GM18499 (cell line): Measurements from ENCODE around the gene NPAS3.

Source experiments
- ATAC-seq: cut with Tn5 transposase; IDR thresholded peaks from one replicate; pipeline ENCODE4 v1.9.1; 2021; ENCODE audit warnings: moderate number of reproducible peaks; ENCODE audit not compliant: insufficient read depth, unreplicated experiment

Gene NPAS3

DNA sequence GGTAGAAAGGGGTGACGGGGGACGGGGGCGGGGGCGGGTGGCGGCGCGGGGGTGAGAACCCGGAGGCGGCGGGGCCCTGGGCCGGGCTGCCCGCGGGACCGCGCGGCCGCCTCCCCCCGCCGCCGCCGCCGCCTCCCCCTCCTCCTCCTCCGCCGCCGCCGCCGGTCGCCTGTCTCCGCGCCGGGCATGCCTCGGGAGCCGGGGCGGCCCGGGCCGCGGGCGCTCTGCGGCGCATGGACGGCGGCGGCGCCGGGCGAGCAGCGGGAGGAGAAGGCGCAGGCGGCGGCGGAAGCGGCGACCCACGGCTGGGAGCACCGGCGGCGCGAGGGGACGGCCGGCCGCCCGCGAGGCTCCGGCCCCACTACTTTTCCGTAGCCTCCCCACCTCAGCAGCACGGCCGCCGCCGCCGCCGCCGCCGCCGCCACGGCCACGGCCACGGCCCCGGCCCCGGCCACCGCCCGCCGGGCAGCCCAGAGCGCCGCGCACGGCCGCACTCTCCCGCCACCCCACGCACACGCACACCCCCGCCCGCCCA is at the start of gene NPAS3:
TSS of gene NPAS3 (plus strand) at position 161 of the 535 bp plus-strand sequence.
- ATAC-seq: no peak

DNA sequence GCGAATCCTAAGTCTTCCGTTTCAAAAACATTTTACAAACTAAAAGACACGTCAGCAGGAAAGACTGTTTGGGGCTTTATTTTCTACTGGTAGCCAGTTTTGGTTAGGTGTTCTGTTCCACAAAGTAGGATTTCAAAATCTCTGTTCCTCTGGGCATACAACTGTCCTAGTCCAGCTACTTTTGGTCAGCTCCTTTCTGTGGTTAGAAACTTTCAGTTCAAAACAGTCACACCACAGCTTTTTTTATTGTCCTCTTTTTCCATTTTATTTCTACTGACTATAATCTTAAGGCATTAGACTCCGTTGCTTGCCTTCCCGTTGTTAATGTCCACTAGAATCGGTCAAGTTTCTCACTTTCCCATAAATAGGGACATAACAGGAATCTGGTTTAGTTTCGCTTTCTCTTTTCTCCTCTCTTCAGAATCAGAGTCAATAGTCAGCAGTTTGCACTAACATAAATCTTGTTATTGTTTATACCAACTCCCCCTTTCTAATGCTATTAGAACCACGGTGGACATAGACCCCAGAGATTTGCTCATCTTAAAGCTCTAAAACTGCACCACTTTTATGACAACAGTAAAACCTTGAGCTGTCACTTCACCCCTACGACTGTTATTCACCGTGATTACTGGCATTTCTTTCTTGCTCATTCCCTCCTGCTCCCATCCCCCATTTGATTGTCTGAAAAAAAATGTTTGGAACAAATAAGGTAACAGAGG is 41.5 kb upstream of the NPAS3 start:
- ATAC-seq: no peak

DNA sequence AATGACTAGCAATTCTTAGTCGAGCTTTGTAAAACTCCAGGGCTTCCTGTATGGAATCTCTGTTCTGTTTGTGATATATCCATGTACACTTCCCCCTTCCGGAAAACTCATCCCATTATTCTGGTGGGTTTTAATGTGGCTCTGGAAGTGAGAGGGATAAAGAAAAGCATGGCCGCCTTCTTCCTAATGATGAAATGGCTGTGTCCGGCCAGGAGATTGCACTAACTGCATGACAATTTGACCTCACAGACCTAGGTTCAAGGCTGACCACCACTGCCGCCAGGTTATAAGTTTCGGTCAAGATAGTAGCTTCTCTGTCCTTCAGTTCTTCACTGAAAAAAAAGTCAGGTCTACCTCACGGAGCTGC is 41.0 kb upstream of the NPAS3 start:
- ATAC-seq: no peak

DNA sequence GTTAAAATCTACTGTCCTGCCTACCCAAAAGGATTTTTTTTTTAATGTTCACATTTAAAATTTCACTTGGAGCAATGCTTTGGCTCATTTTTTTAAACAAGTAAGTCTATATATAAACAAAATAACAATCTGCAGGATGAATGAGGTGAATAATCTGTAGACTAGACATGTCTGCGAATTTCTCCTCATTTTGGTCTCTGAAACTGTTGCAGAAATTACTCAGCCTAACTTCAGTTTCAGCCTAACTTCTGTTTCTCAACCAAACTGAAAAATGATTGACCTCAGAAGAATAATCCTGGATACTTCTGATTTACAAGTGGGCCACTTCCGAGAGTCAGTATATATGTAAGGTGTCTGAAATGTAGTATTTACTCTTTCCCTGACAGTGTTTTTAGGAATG is 39.8 kb upstream of the NPAS3 start:
- no peak for ATAC-seq

DNA sequence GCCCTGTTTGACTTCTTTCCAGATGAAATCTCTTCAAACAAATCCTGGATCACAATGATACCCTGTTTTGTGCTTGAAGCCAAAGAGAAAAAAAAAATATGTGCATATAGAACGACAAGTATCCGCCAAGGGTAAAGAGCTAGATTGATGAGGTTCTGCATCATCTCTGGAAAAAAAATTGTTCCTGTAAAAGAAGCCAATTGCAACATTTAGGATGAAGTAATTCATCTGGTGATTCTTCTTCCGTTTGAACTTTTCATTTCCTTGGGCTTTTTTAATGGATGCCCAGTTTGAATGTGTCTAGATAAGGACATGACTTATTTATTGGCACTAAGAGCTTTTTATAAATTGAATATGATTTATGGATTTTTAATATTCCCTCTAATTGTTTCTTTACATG is 38.1 kb upstream of the NPAS3 start:
- ATAC-seq: no peak

DNA sequence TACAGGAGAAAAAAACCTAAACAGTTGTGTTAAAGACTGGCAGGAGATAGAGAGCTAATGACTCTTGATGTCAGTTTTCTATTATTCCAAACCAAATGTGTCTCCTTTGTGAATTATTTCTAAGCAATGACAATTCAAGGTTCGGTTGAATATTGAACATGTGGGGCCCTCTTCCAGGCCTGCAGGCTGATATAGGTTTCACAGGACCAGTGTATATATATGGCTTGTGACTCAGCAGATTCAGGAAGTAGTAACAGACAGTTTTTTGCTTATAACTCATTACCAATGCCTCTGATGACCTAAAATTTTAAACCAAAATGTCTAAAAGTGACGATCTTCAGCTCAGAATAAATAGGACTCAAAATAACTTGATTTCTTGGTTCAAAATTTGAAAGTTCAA is 33.7 kb upstream of the NPAS3 start:
- no peak for ATAC-seq

DNA sequence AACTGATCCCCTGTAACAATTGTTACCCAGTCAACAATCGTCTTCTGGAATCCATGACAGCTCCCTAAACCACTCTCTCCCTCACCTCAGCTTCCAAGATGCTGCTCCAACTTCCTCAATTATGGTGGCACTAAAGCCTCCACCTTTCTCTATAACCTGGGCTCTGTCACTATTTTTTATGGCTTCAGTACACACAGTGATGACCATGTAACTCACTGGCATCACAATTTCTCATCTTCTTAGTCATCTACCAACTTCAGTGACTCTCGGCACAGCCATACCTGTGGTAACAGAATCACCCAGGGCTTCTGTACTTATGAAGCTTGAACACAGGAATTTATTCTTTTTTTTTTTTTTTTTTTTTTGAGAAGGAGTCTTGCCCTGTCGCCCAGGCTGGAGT is 32.0 kb upstream of the NPAS3 start:
- no peak for ATAC-seq

DNA sequence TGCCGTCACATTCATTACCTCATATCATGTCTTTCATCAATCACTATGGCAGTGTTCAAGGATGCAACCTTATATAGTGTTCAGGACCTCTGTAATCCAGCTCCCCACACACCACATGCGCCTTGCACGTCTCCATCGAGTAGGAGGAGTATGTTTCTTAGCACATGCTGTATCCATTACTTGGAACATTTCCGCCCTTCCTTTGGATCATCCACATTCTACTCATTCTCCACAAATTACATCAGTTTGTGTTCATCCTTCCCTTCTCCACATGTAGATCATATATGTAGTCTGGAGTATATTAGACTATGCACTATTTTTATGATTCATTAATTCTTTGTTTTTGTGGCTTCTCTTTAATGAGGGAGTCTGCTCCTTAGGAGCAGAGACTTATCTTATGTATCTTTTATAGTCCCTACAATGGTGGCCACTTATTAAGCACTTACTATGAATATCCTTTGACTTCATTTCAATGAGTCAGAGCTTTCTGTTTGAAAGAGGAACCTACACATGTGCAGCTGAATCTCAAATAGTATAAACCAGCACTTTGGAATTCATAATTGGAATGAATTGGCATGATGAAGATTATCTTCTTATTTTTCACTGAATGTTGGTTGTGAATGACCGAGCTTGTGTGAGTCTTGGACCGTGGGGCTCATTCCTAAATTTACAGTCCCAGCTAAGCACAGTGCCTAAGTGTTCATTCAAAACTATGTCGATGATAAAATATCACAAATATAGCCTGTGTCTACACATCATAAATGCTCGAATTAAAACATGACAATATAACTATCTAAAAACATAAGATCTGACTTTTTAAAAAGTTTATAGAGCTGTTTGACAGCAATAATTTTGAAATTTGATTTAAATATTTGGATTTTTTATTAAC is 30.2 kb upstream of the NPAS3 start:
- ATAC-seq: no peak

DNA sequence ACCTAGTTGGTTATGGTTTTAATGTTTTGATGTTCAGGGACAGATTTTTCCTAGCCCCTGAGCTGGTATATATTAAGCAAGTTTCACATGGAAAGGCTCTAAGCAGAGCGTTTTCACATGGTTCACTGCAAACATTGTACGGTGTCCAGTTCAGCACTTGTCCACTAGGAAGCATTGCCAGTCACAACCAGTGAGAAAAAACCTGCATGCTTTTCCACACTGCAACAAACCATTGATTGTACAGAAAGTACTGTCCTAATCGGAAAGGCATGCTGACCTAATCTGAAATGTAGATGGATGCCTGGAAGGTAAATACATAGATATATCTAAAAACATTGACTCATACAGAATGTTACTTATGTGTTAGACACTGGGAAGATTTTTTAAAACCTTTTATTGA is 25.0 kb upstream of the NPAS3 start:
- ATAC-seq: no peak

DNA sequence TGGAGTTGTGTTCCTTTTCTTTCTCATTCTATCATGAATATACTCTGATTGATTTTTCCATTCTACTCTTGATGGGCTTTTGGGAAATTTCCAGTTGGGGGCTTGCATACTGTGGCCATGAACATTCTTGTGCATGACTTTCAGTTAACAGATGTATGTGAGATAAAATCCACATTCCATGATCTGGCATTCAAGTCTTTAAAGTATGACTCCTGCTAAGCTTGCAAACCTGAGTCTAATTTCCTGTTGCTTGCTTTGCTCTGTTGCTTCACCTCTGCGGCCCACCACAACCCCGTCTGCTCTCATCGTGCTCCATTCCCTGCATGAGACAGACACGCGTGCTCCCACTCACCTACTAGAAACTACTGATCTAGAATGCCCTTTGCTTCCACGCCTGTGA is 24.3 kb upstream of the NPAS3 start:
- no peak for ATAC-seq

DNA sequence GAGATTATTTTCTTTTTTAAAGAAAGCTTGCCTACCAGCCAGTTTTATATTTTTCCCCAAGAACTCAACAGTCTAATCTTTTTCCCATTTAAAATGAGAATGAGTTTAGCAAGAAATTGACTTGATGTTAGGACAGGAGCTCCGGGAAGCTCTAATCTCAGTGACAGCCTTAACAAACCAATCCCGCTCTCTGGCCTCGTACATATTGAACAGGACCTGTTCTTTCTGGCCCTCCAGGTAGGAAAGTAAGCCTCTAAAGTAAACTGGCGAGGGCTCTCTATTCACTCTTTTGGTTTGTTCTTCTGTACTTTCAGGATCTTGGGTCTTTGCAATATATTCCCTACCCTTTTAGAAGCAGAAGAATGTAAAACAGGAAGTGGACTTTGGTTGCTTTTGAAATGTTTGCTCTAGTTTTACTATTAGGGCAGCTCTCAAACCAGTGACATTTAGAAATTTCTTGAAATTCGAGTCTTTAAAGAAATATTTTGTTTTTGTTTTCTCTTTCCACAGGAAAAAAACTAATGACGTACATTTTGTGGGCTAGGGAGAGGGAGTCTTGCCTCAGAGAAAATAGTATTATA is 17.9 kb upstream of the NPAS3 start:
- ATAC-seq: no peak

DNA sequence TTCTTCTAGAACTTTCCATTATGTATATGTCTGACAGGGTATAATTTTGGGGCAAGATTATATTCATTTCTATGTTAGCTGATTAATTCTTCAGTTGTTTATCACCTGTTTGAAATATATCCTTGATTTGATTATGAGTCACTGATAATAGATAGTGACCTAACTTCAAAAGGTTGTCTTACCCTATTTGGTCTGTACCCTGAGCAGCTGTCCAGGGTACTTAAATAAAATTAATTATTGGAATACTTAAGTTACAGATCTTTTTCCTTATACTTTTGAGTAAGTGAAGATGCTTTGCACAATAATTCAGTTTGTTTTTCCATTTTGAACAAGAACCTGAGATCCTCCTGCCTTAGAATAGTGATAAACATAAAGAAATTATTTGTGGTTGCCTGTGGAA is 13.2 kb upstream of the NPAS3 start:
- no peak for ATAC-seq

DNA sequence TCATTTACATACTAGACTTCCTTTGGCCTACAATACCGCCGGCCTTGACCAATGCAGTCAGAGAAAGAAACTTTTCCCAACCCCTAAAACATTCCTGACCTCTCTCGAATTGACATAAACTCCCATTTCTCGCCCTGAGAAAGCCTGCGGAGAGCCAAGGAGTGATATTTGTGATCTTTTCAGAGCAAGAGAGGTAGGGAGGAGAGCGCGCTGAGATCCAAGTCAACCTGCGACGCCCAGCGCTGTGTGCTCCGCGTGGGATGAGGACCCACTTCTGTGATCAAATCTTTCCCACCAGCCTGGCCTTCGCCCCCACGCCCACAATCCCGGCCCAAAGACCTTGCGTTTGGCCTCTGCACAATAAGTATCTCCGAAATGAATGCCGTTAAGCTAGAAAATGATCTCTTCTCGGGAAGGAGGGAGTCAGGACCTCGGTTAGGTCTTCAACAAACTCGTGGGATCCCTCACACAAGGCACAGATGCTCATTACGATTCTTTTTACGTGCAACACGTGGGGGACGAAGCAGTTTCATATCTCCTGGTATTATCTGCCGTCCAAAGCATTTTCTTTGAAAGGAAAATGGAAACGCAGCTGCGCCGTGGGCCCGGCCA is 6.3 kb upstream of the NPAS3 start:
- ATAC-seq: no peak

DNA sequence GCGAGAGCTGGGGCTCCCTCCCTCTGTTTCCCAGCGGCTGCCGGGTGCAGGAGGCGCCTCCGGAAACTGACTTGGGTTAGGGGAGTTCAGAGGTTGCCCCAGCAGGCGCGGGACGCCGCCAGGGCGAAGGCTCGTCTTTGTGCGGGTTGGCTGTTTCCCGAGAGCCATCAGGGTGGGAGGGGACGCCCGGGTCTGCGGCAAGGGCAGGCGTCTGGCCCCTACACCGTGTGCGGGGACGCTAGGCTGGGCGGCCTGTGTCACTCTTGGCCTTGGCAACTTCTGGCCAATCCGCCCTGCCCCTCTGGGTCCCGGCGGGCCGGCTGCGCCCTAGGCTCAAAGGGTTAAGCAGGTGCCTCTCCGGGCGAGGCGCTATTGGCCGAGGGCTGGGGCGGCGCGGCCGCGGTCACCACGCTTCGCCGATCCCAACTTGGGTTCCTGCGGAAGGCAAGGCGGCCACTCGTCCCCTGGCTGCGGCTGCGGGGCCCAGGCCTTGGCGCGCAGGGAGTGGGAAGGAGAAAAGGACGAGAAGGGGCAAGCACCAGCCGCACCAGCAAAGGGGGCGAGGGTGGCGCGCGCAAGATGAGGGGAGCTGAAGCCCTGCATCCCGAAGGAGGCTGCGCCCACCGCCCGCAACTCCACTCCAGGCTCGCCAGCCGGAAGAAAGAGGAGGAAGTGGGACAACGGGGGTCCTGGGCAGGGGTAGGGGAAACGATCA is 5.6 kb upstream of the NPAS3 start:
- ATAC-seq: no peak

DNA sequence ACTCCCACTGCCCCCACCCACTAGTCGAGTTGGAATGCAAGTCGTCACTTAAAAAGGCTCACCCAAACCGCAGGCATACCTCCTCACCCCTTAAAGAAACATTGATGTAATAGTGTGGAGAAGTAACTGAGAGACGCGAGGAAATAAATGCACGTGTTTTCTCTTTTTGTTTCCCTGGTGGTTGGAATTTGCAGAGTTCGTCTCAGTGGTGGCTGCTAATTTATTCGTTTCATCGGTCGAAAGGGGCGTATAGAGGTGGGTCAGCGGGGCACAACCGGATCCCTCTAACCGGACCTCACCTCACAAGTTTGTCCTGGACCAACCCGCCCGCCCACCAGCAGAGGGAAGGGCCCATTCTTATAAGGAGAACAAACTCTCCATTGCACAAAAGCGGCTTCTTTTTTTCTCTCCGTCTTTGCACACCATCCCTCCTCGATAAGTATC is 5.0 kb upstream of the NPAS3 start:
- no peak for ATAC-seq

DNA sequence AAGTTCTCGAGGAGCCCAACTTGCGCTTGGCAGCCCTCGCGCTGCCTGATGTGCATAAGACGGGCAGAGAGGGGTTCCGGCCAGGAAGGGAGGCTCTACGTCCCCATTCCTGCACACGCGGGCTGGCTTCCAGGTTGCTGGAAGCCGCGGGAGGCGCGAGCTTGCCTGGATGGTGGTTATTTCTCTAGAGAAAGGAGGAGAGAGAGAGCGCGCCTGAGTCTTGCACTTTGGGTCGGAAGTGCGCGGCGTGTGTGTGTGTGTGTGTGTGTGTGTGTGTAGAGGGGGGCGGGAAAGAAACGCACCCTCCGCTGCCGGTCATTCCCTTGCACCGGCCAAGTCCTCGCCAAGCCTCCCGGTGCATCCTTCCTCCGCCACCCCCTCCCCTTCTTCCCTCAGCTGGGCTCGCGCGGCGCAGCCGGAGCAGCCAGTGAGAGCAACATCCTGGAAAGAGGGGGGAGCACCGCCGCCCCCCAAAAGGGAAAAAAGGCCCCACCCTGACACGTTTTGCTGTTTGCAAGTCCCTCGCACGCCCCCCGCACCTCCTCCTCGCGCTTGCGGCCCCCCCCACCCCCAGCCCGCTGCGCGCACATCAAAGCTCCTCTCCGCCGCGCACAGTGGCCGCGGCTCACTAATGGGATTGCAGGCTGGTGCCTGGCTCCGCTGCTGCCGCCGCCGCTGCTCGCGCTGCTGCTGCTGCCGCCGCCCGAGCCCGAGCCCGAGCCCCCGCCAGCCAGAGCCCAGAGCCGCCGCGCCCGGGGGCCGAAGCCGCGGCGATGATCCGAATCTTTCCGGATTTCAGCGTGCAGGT is 4.4 kb upstream of the NPAS3 start:
- no peak for ATAC-seq

DNA sequence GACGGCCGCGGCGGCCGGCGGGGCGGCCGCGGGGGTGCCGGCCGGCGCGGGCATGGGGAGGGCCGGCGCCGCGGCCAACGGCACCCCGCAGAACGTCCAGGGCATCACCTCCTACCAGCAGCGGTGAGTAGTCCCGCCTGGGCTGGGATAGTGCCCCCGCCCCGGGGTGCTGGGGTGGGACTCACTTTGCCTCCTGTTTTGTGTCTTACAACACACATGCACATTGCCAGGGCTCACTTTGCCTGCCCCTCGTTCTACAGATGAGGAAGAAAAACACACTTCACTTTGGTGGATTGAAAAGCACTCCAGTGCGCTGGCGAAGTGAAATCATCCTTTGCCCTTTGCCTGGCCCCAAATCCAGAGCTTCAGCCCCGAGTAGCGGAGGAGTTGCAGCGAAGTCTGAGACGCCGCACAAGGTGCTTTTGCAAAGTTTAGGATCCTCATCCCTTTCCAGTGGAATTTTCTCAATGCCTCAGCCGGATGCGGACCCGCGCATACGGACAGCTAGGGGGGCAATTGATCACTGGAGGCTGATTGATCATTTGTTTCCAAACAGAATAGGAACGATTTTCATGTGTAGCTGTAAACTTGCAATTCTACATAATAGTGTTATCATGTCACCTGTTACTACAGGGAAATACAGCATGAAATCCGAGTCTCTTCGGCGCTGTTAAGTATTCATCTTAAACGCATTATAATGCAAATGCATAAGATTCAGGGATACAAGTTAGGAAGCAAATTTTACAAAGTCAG is 3.6 kb upstream of the NPAS3 start:
- ATAC-seq: no peak

DNA sequence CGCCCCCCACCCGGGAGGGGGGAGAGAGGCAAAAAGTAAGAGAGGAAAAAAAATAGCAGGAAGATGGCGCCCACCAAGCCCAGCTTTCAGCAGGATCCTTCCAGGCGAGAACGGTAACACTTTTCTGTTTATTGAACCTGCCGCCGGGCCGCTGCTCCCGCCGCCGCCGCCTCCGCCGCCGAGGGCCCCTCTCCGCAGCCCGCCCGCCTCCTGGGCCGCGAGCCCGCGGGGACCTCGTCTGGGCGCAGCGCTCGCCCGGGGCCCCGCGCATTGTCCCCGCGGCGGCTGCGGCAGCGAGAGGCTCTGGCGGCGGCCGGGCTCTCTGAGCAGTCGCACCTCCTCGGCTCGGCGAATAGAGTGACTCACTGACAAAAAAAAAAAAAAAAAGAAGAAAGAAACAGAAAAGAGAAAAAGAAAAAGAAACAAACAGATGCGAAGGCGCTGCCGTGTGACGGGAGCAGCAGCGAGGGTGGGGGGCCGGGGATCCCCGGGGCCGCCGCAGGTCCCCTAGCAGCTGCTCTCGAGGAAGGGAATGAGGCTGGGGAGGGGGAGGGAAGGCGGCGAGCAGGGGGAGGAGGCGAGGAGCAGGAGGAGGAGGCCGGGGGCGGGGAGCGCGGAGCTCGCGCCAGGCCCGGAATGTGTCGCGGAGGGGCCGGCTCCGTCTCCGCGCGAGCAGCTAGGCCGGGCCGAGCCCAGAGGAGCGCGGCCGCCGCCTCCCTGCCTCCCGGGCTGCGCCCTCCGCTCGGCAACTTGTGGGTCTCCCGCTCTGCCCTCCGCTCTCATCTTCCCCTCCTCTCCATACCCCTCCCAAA is 781 bp downstream of the NPAS3 start:
- ATAC-seq: no peak
